CD4-positive, alpha-beta T cell (primary cell): ENCODE results near the gene GNA12. TPM values are rescaled to one million over a fixed set of nuclear protein-coding genes. Genes with fewer than 3 reads are reported as not detected.
"Not testable (repeated sequence)": the region's sequence is repeated elsewhere in the genome, so short reads cannot be mapped to it uniquely, and the experiment has no call there.

Experiments used
- ATAC-seq: fragments of 200-7000 bp; cut with Tn5 transposase; one replicate; pipeline ENCODE4 v1.10.0; 2022; ENCODE audit warnings: mild to moderate bottlenecking; ENCODE audit not compliant: poor library complexity
- CTCF ChIA-PET: fragments of 350-600 bp; sonication (Branson Sonifier 250); formaldehyde crosslinking; loops from one replicate; lab custom pipeline; 2021; ENCODE audit warnings: antibody characterized with exemption, inconsistent platforms; lab: Charles Lee
- POLR2A ChIA-PET: fragments of 350-600 bp; sonication (Branson Sonifier 250); formaldehyde crosslinking; loops from one replicate; lab custom pipeline; 2021; ENCODE audit warnings: antibody characterized with exemption, inconsistent platforms; lab: Charles Lee
- DNase-seq, 14 experiments: peaks; one replicate each; pipeline ENCODE4 v3.0.0-alpha.2; 2013 to 2020; ENCODE audit warnings: mixed read lengths in 2 of 14
- H3K27ac ChIP-seq, 2 donors: one replicate each; pipeline versions ENCODE4 v1.5.1 to v1.7.0; 2013; ENCODE audit warnings: low read length in 2 of 2, low read depth in 1 of 2, mild to moderate bottlenecking in 1 of 2
- H3K27me3 ChIP-seq, 2 experiments: 1 replicate in 1 of 2; 2 replicates in 1 of 2; pipeline versions ENCODE4 v1.6.1 to v1.7.0; 2013; ENCODE audit warnings: low read length in 2 of 2, control low read depth in 1 of 2, mild to moderate bottlenecking in 1 of 2, moderate library complexity in 1 of 2; ENCODE audit not compliant: insufficient read depth in 2 of 2, control insufficient read depth in 1 of 2
- H3K36me3 ChIP-seq: one replicate; pipeline ENCODE4 v1.6.1; 2013; ENCODE audit warnings: low read length, control low read depth; ENCODE audit not compliant: insufficient read depth
- H3K4me1 ChIP-seq: one replicate; pipeline ENCODE4 v1.6.1; 2013; ENCODE audit warnings: low read length, control low read depth; ENCODE audit not compliant: insufficient read depth
- H3K4me3 ChIP-seq: one replicate; pipeline ENCODE4 v1.5.1; 2013; ENCODE audit warnings: mild to moderate bottlenecking, low read length, moderate library complexity
- H3K9me3 ChIP-seq, 2 experiments: 1 replicate in 1 of 2; 2 replicates in 1 of 2; pipeline versions ENCODE4 v1.6.1 to v1.7.0; 2013; ENCODE audit warnings: low read length in 2 of 2, mild to moderate bottlenecking in 2 of 2, control low read depth in 1 of 2, moderate library complexity in 1 of 2; ENCODE audit not compliant: control insufficient read depth in 1 of 2, insufficient read depth in 1 of 2
- H3K27ac Mint-ChIP-seq: one replicate; pipeline ENCODE4 v1.8.0; 2020; ENCODE audit warnings: mixed read lengths
- H3K27me3 Mint-ChIP-seq: one replicate; pipeline ENCODE4 v1.8.0; 2021; ENCODE audit warnings: mixed read lengths
- H3K36me3 Mint-ChIP-seq: one replicate; pipeline ENCODE4 v1.8.0; 2021; ENCODE audit warnings: low read depth, mixed read lengths
- H3K4me1 Mint-ChIP-seq: one replicate; pipeline ENCODE4 v1.8.0; 2021; ENCODE audit warnings: low read depth, mixed read lengths
- H3K4me3 Mint-ChIP-seq: one replicate; pipeline ENCODE4 v1.8.0; 2020; ENCODE audit warnings: mild to moderate bottlenecking, mixed read lengths
- H3K9me3 Mint-ChIP-seq: one replicate; pipeline ENCODE4 v1.8.0; 2020; ENCODE audit warnings: mixed read lengths
- CTCF ChIP-seq: fragments of 200-600 bp; IDR thresholded peaks from one replicate; pipeline ENCODE4 v1.8.0; 2022; ENCODE audit warnings: antibody characterized with exemption, mild to moderate bottlenecking
- intact Hi-C, 2 experiments: fragments of 100-400 bp; cut with DNase I in 1 of 2; cut with micrococcal nuclease in 1 of 2; formaldehyde crosslinking; loops; one replicate each; pipeline versions ENCODE4 v1.15.1 to v1.9.0; 2023 to 2025; cut with DNase I, micrococcal nuclease
- total RNA-seq, 174 experiments: library from RNA in 2 of 174; stranded (reverse) in 2 of 174; gene quantifications; one replicate each; pipeline ENCODE4 v1.2.3 and lab custom pipeline; 2021 to 2026

Gene GNA12
- total RNA-seq, 2 experiments from 2014 or later: 16.0 to 16.1 TPM

GRCh38 chr7:2737771-2738540 lies 106.2 kb downstream of the GNA12 start:
- POLR2A ChIA-PET: interaction anchor here (1.2 kb wide), 1 partner anchor 28 kb away, joined by 3 read pairs; no protein-coding TSS in a partner anchor
- Mint-ChIP-seq H3K4me1 (peaks cover 28% of the 10 kb centered on the region), H3K9me3 (no peaks in the 10 kb centered on the region), H3K27ac (peak overlapping the region; percentile 39), H3K27me3 (no peaks in the 10 kb centered on the region), H3K4me3 (no peak overlapping the region), H3K36me3 (peaks cover 8% of the 10 kb centered on the region)
- no peaks in the 10 kb centered on the region for H3K9me3 ChIP-seq
- intact Hi-C loops: no loop called here
- H3K4me3 ChIP-seq: no peak overlapping the region
- ATAC-seq (peak; percentile 71), DNase-seq (peak in 1 of 14 experiments; percentile 45)
- CTCF ChIA-PET: no interaction called here
- no peak overlapping the region for H3K27ac ChIP-seq
- H3K4me1 ChIP-seq: peaks cover 9% of the 10 kb centered on the region
- H3K27me3 ChIP-seq: no peaks in the 10 kb centered on the region
- TF ChIP-seq CTCF: no peak
- peaks cover 2% of the 10 kb centered on the region for H3K36me3 ChIP-seq

- H3K4me1 ChIP-seq, H3K4me3 Mint-ChIP-seq, H3K27ac Mint-ChIP-seq, intact Hi-C loops, DNase-seq, H3K4me3 ChIP-seq, H3K9me3 ChIP-seq, CTCF ChIA-PET, H3K36me3 ChIP-seq, H3K9me3 Mint-ChIP-seq, ATAC-seq, H3K27ac ChIP-seq, H3K27me3 Mint-ChIP-seq, H3K27me3 ChIP-seq: not testable (repeated sequence)
- POLR2A ChIA-PET: interaction anchor here (1.2 kb wide), 1 partner anchor 27 kb away, joined by 3 read pairs; no protein-coding TSS in a partner anchor
- Mint-ChIP-seq H3K36me3 (peaks cover 16% of the 10 kb centered on the region), H3K4me1 (peaks cover 28% of the 10 kb centered on the region)
Observed at GRCh38 chr7:2737005-2737743, 106.9 kb downstream of the GNA12 start.

GRCh38 chr7:2736411-2736914 lies 107.6 kb downstream of the GNA12 start:
- ChIA-PET POLR2A (no interaction called here), CTCF (no interaction called here)
- no peaks in the 10 kb centered on the region for H3K9me3 Mint-ChIP-seq
- no peaks in the 10 kb centered on the region for H3K27me3 Mint-ChIP-seq
- no peak overlapping the region for H3K27ac Mint-ChIP-seq
- Histone ChIP-seq H3K27ac (no peak overlapping the region), H3K9me3 (no peaks in the 10 kb centered on the region), H3K27me3 (no peaks in the 10 kb centered on the region), H3K4me3 (no peak overlapping the region), H3K36me3 (peaks cover 2% of the 10 kb centered on the region), H3K4me1 (peaks cover 9% of the 10 kb centered on the region)
- no peak for ATAC-seq
- H3K4me1 Mint-ChIP-seq: peaks cover 28% of the 10 kb centered on the region
- H3K4me3 Mint-ChIP-seq: no peak overlapping the region
- intact Hi-C loops: no loop called here
- peaks cover 23% of the 10 kb centered on the region for H3K36me3 Mint-ChIP-seq
- TF ChIP-seq CTCF: no peak
- no peak for DNase-seq
